HG02571 (cell line): ENCODE results near the gene PIR.

Experiments
- ATAC-seq: cut with Tn5 transposase; IDR thresholded peaks from one replicate; pipeline ENCODE4 v1.9.1; 2021; ENCODE audit warnings: mild to moderate bottlenecking, moderate library complexity; ENCODE audit not compliant: unreplicated experiment

Gene PIR

GRCh38 chrX:15418707-15419181 is 74.4 kb downstream of the PIR start:
- no peak for ATAC-seq

GRCh38 chrX:15418041-15418706 is 75.0 kb downstream of the PIR start:
- ATAC-seq = no peak

- no peak for ATAC-seq
Observed at GRCh38 chrX:15416133-15416993, 76.8 kb downstream of the PIR start.

GRCh38 chrX:15413101-15413500 is 80.0 kb downstream of the PIR start:
- ATAC-seq = no peak

GRCh38 chrX:15410947-15411346 is 82.2 kb downstream of the PIR start:
- ATAC-seq = no peak

GRCh38 chrX:15410430-15410829 is 82.7 kb downstream of the PIR start:
- ATAC-seq = no peak

GRCh38 chrX:15405846-15406245 is 87.3 kb downstream of the PIR start:
- no peak for ATAC-seq

GRCh38 chrX:15404401-15405096 is 88.6 kb downstream of the PIR start:
- ATAC-seq = no peak

GRCh38 chrX:15401378-15401777 is 91.8 kb downstream of the PIR start:
- no peak for ATAC-seq

GRCh38 chrX:15399962-15400391 is 93.2 kb downstream of the PIR start:
- no peak for ATAC-seq

- ATAC-seq = no peak
Observed at GRCh38 chrX:15398874-15399273, 94.3 kb downstream of the PIR start.

- ATAC-seq = no peak
Observed at GRCh38 chrX:15395789-15396188, 97.3 kb downstream of the PIR start.

- ATAC-seq = no peak
Observed at GRCh38 chrX:15391850-15392249, 101.3 kb downstream of the PIR start.

GRCh38 chrX:15384304-15384703 is 108.8 kb downstream of the PIR start, which contains the start of gene VEGFD:
TSS of gene VEGFD (minus strand) at chrX:15384413. CDS start at chrX:15383946, 467 bp downstream.
- no peak for ATAC-seq

- ATAC-seq = no peak
Observed at GRCh38 chrX:15382813-15383212, 110.3 kb downstream of the PIR start.

- ATAC-seq = no peak
Observed at GRCh38 chrX:15376956-15377355, 116.2 kb downstream of the PIR start.

GRCh38 chrX:15373976-15374375 is 119.2 kb downstream of the PIR start:
- no peak for ATAC-seq

GRCh38 chrX:15366506-15367352 is 126.4 kb downstream of the PIR start:
- ATAC-seq = no peak

- no peak for ATAC-seq
Observed at GRCh38 chrX:15359701-15360100, 133.4 kb downstream of the PIR start.

- no peak for ATAC-seq
Observed at GRCh38 chrX:15358533-15358932, 134.6 kb downstream of the PIR start.
